ENCODE measurements around the gene CD99. TPM values are rescaled to one million over a fixed set of nuclear protein-coding genes. Genes with fewer than 3 reads are reported as not detected.
"Not testable (repeated sequence)": the region's sequence is repeated elsewhere in the genome, so short reads cannot be mapped to it uniquely, and the experiment has no call there.

The CD99 gene
- polyA plus RNA-seq, 1 donor (not counting 4 experiments of a cell fraction or from before 2014, with no cell fraction given) = 74.4 TPM

GRCh38 chrX:2723286-2723879 lies 32.3 kb downstream of the CD99 start:
- no peaks in the 10 kb centered on the region for H4K20me1 ChIP-seq (ENCODE audit: control insufficient read depth, extremely low read depth, insufficient read depth, low read length)
- no peak overlapping the region for H3K4me3 ChIP-seq (ENCODE audit: control insufficient read depth in 2 of 3, extremely low read depth in 1 of 3, insufficient read depth in 2 of 3, low read depth in 1 of 3, low read length in 3 of 3)
- H3K27ac ChIP-seq (ENCODE audit: control insufficient read depth, insufficient read depth, low read length) = no peak overlapping the region
- DNase-seq (ENCODE audit: low read depth, low spot score) (no peak), FAIRE-seq (no peak)
- no peak overlapping the region for H3K4me2 ChIP-seq (ENCODE audit: control insufficient read depth, extremely low read depth, insufficient read depth, low read depth, low read length)
- no peak for TF ChIP-seq EZH2 (IDR thresholded peaks at IDR 0.05; ENCODE audit: low read length)
- no peak for TF ChIP-seq CTCF (optimal IDR thresholded peaks at IDR 0.05 in 1 of 3, IDR thresholded peaks at IDR 0.05 in 1 of 3, conservative IDR thresholded peaks at IDR 0.05 in 1 of 3; ENCODE audit: extremely low read depth in 1 of 3, insufficient read depth in 2 of 3, low read length in 3 of 3)
- H3K9me1 ChIP-seq (ENCODE audit: control insufficient read depth, extremely low read depth, insufficient read depth, low read length) = no peaks in the 10 kb centered on the region
- H2AFZ ChIP-seq (ENCODE audit: control insufficient read depth, low read length) = no peak overlapping the region
- dilution Hi-C loops (cut with MboI; ENCODE audit: extremely low pct_ligation_motif_present, low sequenced_read_pairs) = no loop called here
- peaks cover 21 to 40% of the 10 kb centered on the region in 2 experiments for H3K36me3 ChIP-seq (ENCODE audit: control insufficient read depth in 2 of 2, extremely low read depth in 1 of 2, insufficient read depth in 2 of 2, low read length in 2 of 2)
- no peaks in the 10 kb centered on the region for H3K79me2 ChIP-seq (ENCODE audit: control insufficient read depth, insufficient read depth, low read length)
- no peaks in the 10 kb centered on the region for H3K27me3 ChIP-seq (ENCODE audit: control insufficient read depth, extremely low read depth, insufficient read depth, low read length)
- H3K4me1 ChIP-seq (ENCODE audit: control insufficient read depth, extremely low read depth, insufficient read depth, low read length) = no peaks in the 10 kb centered on the region
- no peak overlapping the region for H3K9ac ChIP-seq (ENCODE audit: control insufficient read depth, extremely low read depth, insufficient read depth, low read length)
- H3K9me3 ChIP-seq (ENCODE audit: control insufficient read depth, low read depth, low read length) = no peaks in the 10 kb centered on the region

DNA sequence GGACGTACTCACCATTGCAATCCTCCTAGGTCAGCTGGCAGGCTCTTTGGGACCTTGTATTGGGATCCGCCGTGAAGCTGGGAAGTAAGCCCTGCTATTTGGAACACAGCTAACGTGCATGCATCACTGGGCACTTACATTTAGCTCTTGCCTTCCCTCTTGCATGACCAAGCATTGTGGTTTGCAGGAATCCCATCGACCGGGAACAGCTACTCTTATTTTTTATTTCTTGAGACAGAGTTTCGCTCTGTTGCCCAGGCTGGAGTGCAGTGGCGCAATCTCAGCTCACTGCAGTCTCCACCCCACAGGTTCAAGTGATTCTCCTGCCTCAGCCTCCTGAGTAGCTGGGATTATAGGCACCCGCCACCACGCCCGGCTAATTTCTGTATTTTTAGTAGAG lies 36.2 kb downstream of the CD99 start:
- H4K20me1 ChIP-seq (ENCODE audit: control insufficient read depth, extremely low read depth, insufficient read depth, low read length); H3K79me2 ChIP-seq (ENCODE audit: control insufficient read depth, insufficient read depth, low read length); H3K27me3 ChIP-seq (ENCODE audit: control insufficient read depth, extremely low read depth, insufficient read depth, low read length); H3K9me1 ChIP-seq (ENCODE audit: control insufficient read depth, extremely low read depth, insufficient read depth, low read length); H3K4me2 ChIP-seq (ENCODE audit: control insufficient read depth, extremely low read depth, insufficient read depth, low read depth, low read length); H3K9me3 ChIP-seq (ENCODE audit: control insufficient read depth, low read depth, low read length); H2AFZ ChIP-seq (ENCODE audit: control insufficient read depth, low read length); dilution Hi-C loops (cut with MboI; ENCODE audit: extremely low pct_ligation_motif_present, low sequenced_read_pairs); H3K27ac ChIP-seq (ENCODE audit: control insufficient read depth, insufficient read depth, low read length); DNase-seq (ENCODE audit: low read depth, low spot score); H3K9ac ChIP-seq (ENCODE audit: control insufficient read depth, extremely low read depth, insufficient read depth, low read length); H3K4me3 ChIP-seq (ENCODE audit: control insufficient read depth in 2 of 3, extremely low read depth in 1 of 3, insufficient read depth in 2 of 3, low read depth in 1 of 3, low read length in 3 of 3); H3K4me1 ChIP-seq (ENCODE audit: control insufficient read depth, extremely low read depth, insufficient read depth, low read length); FAIRE-seq: not testable (repeated sequence)
- H3K36me3 ChIP-seq (ENCODE audit: control insufficient read depth in 2 of 2, extremely low read depth in 1 of 2, insufficient read depth in 2 of 2, low read length in 2 of 2) = peaks cover 27 to 29% of the 10 kb centered on the region in 2 experiments

DNA sequence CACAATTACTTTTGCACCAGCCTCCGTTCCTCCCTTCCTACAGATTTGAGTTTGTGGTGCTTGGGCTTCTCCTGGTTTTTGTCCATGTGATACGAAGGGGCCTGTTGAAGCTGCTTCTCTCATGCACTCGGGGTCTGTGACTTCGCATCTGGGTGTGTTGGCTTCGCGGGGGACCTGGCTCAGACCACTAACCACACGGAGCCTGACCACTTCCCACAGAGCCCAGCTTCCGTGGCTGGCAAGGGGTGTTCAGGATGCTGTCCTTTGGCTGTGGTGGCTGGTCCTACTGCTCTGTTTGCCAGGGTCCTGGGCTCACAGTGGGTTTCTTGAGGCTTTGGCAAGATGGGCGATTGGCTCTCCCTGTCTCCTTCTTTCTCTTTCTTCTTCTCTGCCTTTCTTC lies 41.0 kb downstream of the CD99 start:
- TF ChIP-seq CTCF (optimal IDR thresholded peaks at IDR 0.05 in 1 of 3, IDR thresholded peaks at IDR 0.05 in 1 of 3, conservative IDR thresholded peaks at IDR 0.05 in 1 of 3; ENCODE audit: extremely low read depth in 1 of 3, insufficient read depth in 2 of 3, low read length in 3 of 3) = no peak
- TF ChIP-seq EZH2 (IDR thresholded peaks at IDR 0.05; ENCODE audit: low read length) = no peak
- H3K4me2 ChIP-seq (ENCODE audit: control insufficient read depth, extremely low read depth, insufficient read depth, low read depth, low read length) = no peak overlapping the region
- H4K20me1 ChIP-seq (ENCODE audit: control insufficient read depth, extremely low read depth, insufficient read depth, low read length) = no peaks in the 10 kb centered on the region
- DNase-seq (ENCODE audit: low read depth, low spot score) = no peak
- no peak overlapping the region for H3K9ac ChIP-seq (ENCODE audit: control insufficient read depth, extremely low read depth, insufficient read depth, low read length)
- H3K36me3 ChIP-seq (ENCODE audit: control insufficient read depth in 2 of 2, extremely low read depth in 1 of 2, insufficient read depth in 2 of 2, low read length in 2 of 2) = peaks cover 15 to 27% of the 10 kb centered on the region in 2 experiments
- no peak for FAIRE-seq
- H3K27ac ChIP-seq (ENCODE audit: control insufficient read depth, insufficient read depth, low read length) = no peak overlapping the region
- H3K4me3 ChIP-seq (ENCODE audit: control insufficient read depth in 2 of 3, extremely low read depth in 1 of 3, insufficient read depth in 2 of 3, low read depth in 1 of 3, low read length in 3 of 3) = no peak overlapping the region
- H3K79me2 ChIP-seq (ENCODE audit: control insufficient read depth, insufficient read depth, low read length) = no peaks in the 10 kb centered on the region
- dilution Hi-C loops (cut with MboI; ENCODE audit: extremely low pct_ligation_motif_present, low sequenced_read_pairs) = no loop called here
- H3K9me3 ChIP-seq (ENCODE audit: control insufficient read depth, low read depth, low read length) = no peaks in the 10 kb centered on the region
- no peaks in the 10 kb centered on the region for H3K9me1 ChIP-seq (ENCODE audit: control insufficient read depth, extremely low read depth, insufficient read depth, low read length)
- H2AFZ ChIP-seq (ENCODE audit: control insufficient read depth, low read length) = no peak overlapping the region
- no peaks in the 10 kb centered on the region for H3K4me1 ChIP-seq (ENCODE audit: control insufficient read depth, extremely low read depth, insufficient read depth, low read length)
- no peaks in the 10 kb centered on the region for H3K27me3 ChIP-seq (ENCODE audit: control insufficient read depth, extremely low read depth, insufficient read depth, low read length)
